ENCODE data around the gene DHX35.

The DHX35 gene

DNA sequence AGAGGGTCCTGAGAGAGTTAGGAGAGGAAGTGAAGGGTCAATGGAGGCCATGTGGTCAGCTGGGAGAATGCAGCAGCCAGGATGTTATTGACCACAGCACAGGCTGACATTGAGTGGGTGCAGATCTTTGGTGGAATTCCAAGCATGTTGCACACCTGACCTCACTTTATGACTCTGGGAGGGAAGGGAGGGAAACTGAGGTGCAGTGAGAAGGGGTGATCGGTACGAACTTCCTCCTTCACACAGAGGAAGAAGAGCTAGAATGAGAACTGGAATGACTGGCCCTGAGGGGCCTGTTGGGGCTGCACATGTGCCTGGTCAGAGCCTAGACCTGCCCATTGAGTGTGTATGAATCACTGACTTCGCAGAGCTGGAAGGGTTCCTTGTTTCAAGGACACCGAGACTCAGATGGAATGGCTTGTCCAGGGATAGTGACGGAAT, 26.2 kb upstream of the DHX35 start:
- TF ChIP-seq EZH2 (IDR thresholded peaks at IDR 0.05; ENCODE audit: borderline replicate concordance, low read depth, low read length, severe bottlenecking) (no peak), CTCF (IDR thresholded peaks at IDR 0.05; ENCODE audit: borderline replicate concordance, extremely low read depth, low read length, poor library complexity, severe bottlenecking) (no peak)
- Histone ChIP-seq H3K27ac (ENCODE audit: low read length) (no peak overlapping the region), H3K9me3 (ENCODE audit: insufficient read depth, low read length, severe bottlenecking) (no peaks in the 10 kb centered on the region), H3K36me3 (ENCODE audit: insufficient read depth, low read length) (peaks cover 91% of the 10 kb centered on the region), H3K9ac (ENCODE audit: low read depth, low read length) (no peak overlapping the region), H3K4me2 (ENCODE audit: insufficient read depth, low read length) (no peak overlapping the region), H2AFZ (ENCODE audit: low read depth, low read length) (no peak overlapping the region), H3K27me3 (ENCODE audit: insufficient read depth, low read length, poor library complexity) (no peaks in the 10 kb centered on the region), H3K4me1 (ENCODE audit: insufficient read depth, low read length) (peaks cover 27% of the 10 kb centered on the region), H3K4me3 (ENCODE audit: low read depth in 1 of 2, low read length in 2 of 2) (no peak overlapping the region), H3K79me2 (ENCODE audit: insufficient read depth, low read length) (peaks cover 100% of the 10 kb centered on the region), H4K20me1 (ENCODE audit: insufficient read depth, low read length) (peaks cover 83% of the 10 kb centered on the region)
- no peak for ATAC-seq (ENCODE audit: insufficient read depth, low read depth)
- DNase-seq: no peak

DNA sequence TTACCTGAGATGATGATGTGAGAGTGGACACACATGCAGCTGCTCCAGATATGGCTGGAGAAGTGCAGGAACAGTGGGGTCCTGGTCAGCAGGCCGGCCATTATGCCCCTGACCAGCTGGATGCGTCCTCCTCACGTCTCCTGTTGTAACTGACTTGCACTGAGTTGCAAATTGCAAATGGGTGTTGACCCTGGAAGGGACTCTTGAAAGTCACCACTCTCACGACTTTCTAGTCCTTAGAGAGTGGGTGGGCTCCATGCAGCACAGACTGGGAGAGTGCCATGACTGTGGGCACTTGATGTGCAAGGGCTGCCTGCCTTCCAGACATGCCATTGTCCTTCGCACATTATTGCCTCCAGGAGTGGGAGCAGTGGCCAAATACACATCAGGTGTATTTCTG, 25.1 kb upstream of the DHX35 start:
- no peak overlapping the region for H3K27ac ChIP-seq (ENCODE audit: low read length)
- peaks cover 100% of the 10 kb centered on the region for H3K79me2 ChIP-seq (ENCODE audit: insufficient read depth, low read length)
- peaks cover 82% of the 10 kb centered on the region for H4K20me1 ChIP-seq (ENCODE audit: insufficient read depth, low read length)
- 0 out of 2 replicates have a peak overlapping the region, but pooled peaks have one; percentile 12 for H3K4me2 ChIP-seq (ENCODE audit: insufficient read depth, low read length)
- H2AFZ ChIP-seq (ENCODE audit: low read depth, low read length): no peak overlapping the region
- no peaks in the 10 kb centered on the region for H3K27me3 ChIP-seq (ENCODE audit: insufficient read depth, low read length, poor library complexity)
- no peaks in the 10 kb centered on the region for H3K9me3 ChIP-seq (ENCODE audit: insufficient read depth, low read length, severe bottlenecking)
- H3K4me1 ChIP-seq (ENCODE audit: insufficient read depth, low read length): peaks cover 17% of the 10 kb centered on the region
- DNase-seq: no peak
- peaks cover 91% of the 10 kb centered on the region for H3K36me3 ChIP-seq (ENCODE audit: insufficient read depth, low read length)
- no peak for ATAC-seq (ENCODE audit: insufficient read depth, low read depth)
- TF ChIP-seq EZH2 (IDR thresholded peaks at IDR 0.05; ENCODE audit: borderline replicate concordance, low read depth, low read length, severe bottlenecking) (no peak), CTCF (IDR thresholded peaks at IDR 0.05; ENCODE audit: borderline replicate concordance, extremely low read depth, low read length, poor library complexity, severe bottlenecking) (no peak)
- H3K9ac ChIP-seq (ENCODE audit: low read depth, low read length): no peak overlapping the region
- H3K4me3 ChIP-seq (ENCODE audit: low read depth in 1 of 2, low read length in 2 of 2): no peak overlapping the region

- H3K36me3 ChIP-seq (ENCODE audit: insufficient read depth, low read length): peaks cover 91% of the 10 kb centered on the region
- no peak for DNase-seq
- H3K4me2 ChIP-seq (ENCODE audit: insufficient read depth, low read length): no peak overlapping the region
Measured at GRCh38 chr20:38937978-38938473, 24.1 kb upstream of the DHX35 start.

More at GRCh38 chr20:38937978-38938473, 24.1 kb upstream of the DHX35 start:
- H3K9ac ChIP-seq (ENCODE audit: low read depth, low read length): no peak overlapping the region
- no peak overlapping the region for H3K27ac ChIP-seq (ENCODE audit: low read length)
- TF ChIP-seq CTCF (IDR thresholded peaks at IDR 0.05; ENCODE audit: borderline replicate concordance, extremely low read depth, low read length, poor library complexity, severe bottlenecking) (no peak), EZH2 (IDR thresholded peaks at IDR 0.05; ENCODE audit: borderline replicate concordance, low read depth, low read length, severe bottlenecking) (no peak)
- H4K20me1 ChIP-seq (ENCODE audit: insufficient read depth, low read length): peaks cover 72% of the 10 kb centered on the region
- no peak overlapping the region for H2AFZ ChIP-seq (ENCODE audit: low read depth, low read length)
- H3K4me1 ChIP-seq (ENCODE audit: insufficient read depth, low read length): peaks cover 7% of the 10 kb centered on the region
- ATAC-seq (ENCODE audit: insufficient read depth, low read depth): no peak
- no peak overlapping the region for H3K4me3 ChIP-seq (ENCODE audit: low read depth in 1 of 2, low read length in 2 of 2)
- no peaks in the 10 kb centered on the region for H3K27me3 ChIP-seq (ENCODE audit: insufficient read depth, low read length, poor library complexity)
- H3K9me3 ChIP-seq (ENCODE audit: insufficient read depth, low read length, severe bottlenecking): no peaks in the 10 kb centered on the region
- peaks cover 100% of the 10 kb centered on the region for H3K79me2 ChIP-seq (ENCODE audit: insufficient read depth, low read length)

Measured in DND-41 (cell line).